ENCODE results near the gene ALG12.

ALG12 gene

GRCh38 chr22:49887064-49887451 lies 31.2 kb downstream of the ALG12 start:
- TF ChIP-seq EZH2phosphoT487 (IDR thresholded peaks at IDR 0.05; ENCODE audit: low read length), result no peak
- no peak for TF ChIP-seq EZH2 (optimal IDR thresholded peaks at IDR 0.05; ENCODE audit: low read depth, low read length)
- TF ChIP-seq CTCF (IDR thresholded peaks at IDR 0.05; ENCODE audit: low read length), result no peak

GRCh38 chr22:49886346-49887063 lies 31.7 kb downstream of the ALG12 start:
- Histone ChIP-seq H3K27me3 (replicated peaks; ENCODE audit: insufficient read depth, low read length) (no peaks in the 10 kb centered on the region), H3K4me2 (ENCODE audit: low read depth, low read length) (no peak overlapping the region), H3F3A (ENCODE audit: insufficient read depth, low read length) (peaks cover 2% of the 10 kb centered on the region; the same call in 1 of the 2 replicates), H3K79me2 (ENCODE audit: low read length) (peaks cover 73% of the 10 kb centered on the region), H3K4me3 (ENCODE audit: low read length) (no peak overlapping the region), H4K20me1 (ENCODE audit: insufficient read depth, low read length) (no peaks in the 10 kb centered on the region), H3K9ac (ENCODE audit: low read length) (no peak overlapping the region), H3K9me2 (replicated peaks; ENCODE audit: insufficient read depth, low read length) (no peaks in the 10 kb centered on the region), H3K27ac (ENCODE audit: low read length) (no peak overlapping the region), H3K9me3 (replicated peaks; ENCODE audit: insufficient read depth, low read length) (no peaks in the 10 kb centered on the region), H3K36me3 (replicated peaks; ENCODE audit: insufficient read depth, low read length) (peaks cover 34% of the 10 kb centered on the region), H3K4me1 (ENCODE audit: low read length) (peaks cover 7% of the 10 kb centered on the region), H2AFZ (ENCODE audit: low read length) (no peak overlapping the region)
- no peak for TF ChIP-seq CTCF (IDR thresholded peaks at IDR 0.05; ENCODE audit: low read length)
- no peak for TF ChIP-seq EZH2phosphoT487 (IDR thresholded peaks at IDR 0.05; ENCODE audit: low read length)
- no peak for TF ChIP-seq EZH2 (optimal IDR thresholded peaks at IDR 0.05; ENCODE audit: low read depth, low read length)
- DNase-seq, result no peak

More at GRCh38 chr22:49887064-49887451, 31.2 kb downstream of the ALG12 start:
- peaks cover 2% of the 10 kb centered on the region; the same call in 1 of the 2 replicates for H3K4me1 ChIP-seq (ENCODE audit: low read length)
- H3F3A ChIP-seq (ENCODE audit: insufficient read depth, low read length), result no peaks in the 10 kb centered on the region
- H3K36me3 ChIP-seq (replicated peaks; ENCODE audit: insufficient read depth, low read length), result peaks cover 34% of the 10 kb centered on the region
- H3K27ac ChIP-seq (ENCODE audit: low read length), result no peak overlapping the region
- H3K9ac ChIP-seq (ENCODE audit: low read length), result no peak overlapping the region
- H3K79me2 ChIP-seq (ENCODE audit: low read length), result peaks cover 68% of the 10 kb centered on the region
- H3K4me3 ChIP-seq (ENCODE audit: low read length), result no peak overlapping the region
- no peaks in the 10 kb centered on the region for H3K9me3 ChIP-seq (replicated peaks; ENCODE audit: insufficient read depth, low read length)
- H3K4me2 ChIP-seq (ENCODE audit: low read depth, low read length), result no peak overlapping the region
- no peak for DNase-seq
- no peaks in the 10 kb centered on the region for H3K27me3 ChIP-seq (replicated peaks; ENCODE audit: insufficient read depth, low read length)
- no peak overlapping the region for H2AFZ ChIP-seq (ENCODE audit: low read length)
- no peaks in the 10 kb centered on the region for H4K20me1 ChIP-seq (ENCODE audit: insufficient read depth, low read length)
- no peaks in the 10 kb centered on the region for H3K9me2 ChIP-seq (replicated peaks; ENCODE audit: insufficient read depth, low read length)

DNA sequence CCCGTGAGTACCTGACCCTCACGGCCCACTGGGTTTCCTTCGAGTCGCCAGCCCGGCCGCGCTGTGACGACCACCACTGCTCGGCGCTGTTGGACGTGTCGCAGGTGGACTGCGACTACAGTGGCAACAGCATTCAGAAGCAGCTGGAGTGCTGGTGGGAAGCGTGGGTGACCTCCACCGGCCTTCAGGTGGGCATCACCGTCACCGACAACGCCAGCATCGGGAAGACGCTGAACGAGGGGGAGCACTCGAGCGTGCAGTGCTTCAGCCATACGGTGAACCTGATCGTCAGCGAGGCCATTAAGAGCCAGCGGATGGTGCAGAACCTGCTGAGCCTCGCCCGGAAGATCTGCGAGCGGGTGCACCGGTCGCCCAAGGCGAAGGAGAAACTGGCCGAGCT lies 32.4 kb downstream of the ALG12 start:
- H3K4me1 ChIP-seq (ENCODE audit: low read length), result peaks cover 12% of the 10 kb centered on the region
- no peaks in the 10 kb centered on the region for H4K20me1 ChIP-seq (ENCODE audit: insufficient read depth, low read length)
- no peaks in the 10 kb centered on the region for H3K9me2 ChIP-seq (replicated peaks; ENCODE audit: insufficient read depth, low read length)
- no peaks in the 10 kb centered on the region for H3K9me3 ChIP-seq (replicated peaks; ENCODE audit: insufficient read depth, low read length)
- H3F3A ChIP-seq (ENCODE audit: insufficient read depth, low read length), result peaks cover 6% of the 10 kb centered on the region; the same call in 1 of the 2 replicates
- no peak for DNase-seq
- H2AFZ ChIP-seq (ENCODE audit: low read length), result no peak overlapping the region
- H3K9ac ChIP-seq (ENCODE audit: low read length), result no peak overlapping the region
- no peak overlapping the region for H3K4me2 ChIP-seq (ENCODE audit: low read depth, low read length)
- peaks cover 34% of the 10 kb centered on the region for H3K36me3 ChIP-seq (replicated peaks; ENCODE audit: insufficient read depth, low read length)
- TF ChIP-seq EZH2 (optimal IDR thresholded peaks at IDR 0.05; ENCODE audit: low read depth, low read length) (no peak), EZH2phosphoT487 (IDR thresholded peaks at IDR 0.05; ENCODE audit: low read length) (no peak), CTCF (IDR thresholded peaks at IDR 0.05; ENCODE audit: low read length) (no peak)
- H3K27me3 ChIP-seq (replicated peaks; ENCODE audit: insufficient read depth, low read length), result no peaks in the 10 kb centered on the region
- H3K27ac ChIP-seq (ENCODE audit: low read length), result no peak overlapping the region
- peaks cover 80% of the 10 kb centered on the region for H3K79me2 ChIP-seq (ENCODE audit: low read length)
- H3K4me3 ChIP-seq (ENCODE audit: low read length), result no peak overlapping the region
